Activated naive CD4-positive, alpha-beta T cell treated with anti-CD3 and anti-CD28 coated beads, Interleukin-2, amount 50 U/mL, for 24 hours (primary cell): ENCODE measurements around the gene CDH2.

ENCODE experiments used
- H3K27ac Mint-ChIP-seq: one replicate; pipeline ENCODE4 v1.8.0; 2021; ENCODE audit warnings: mild to moderate bottlenecking, mixed read lengths
- H3K27me3 Mint-ChIP-seq: one replicate; pipeline ENCODE4 v1.8.0; 2021; ENCODE audit warnings: mixed read lengths
- H3K36me3 Mint-ChIP-seq: one replicate; pipeline ENCODE4 v1.8.0; 2021; ENCODE audit warnings: mixed read lengths
- H3K4me1 Mint-ChIP-seq: one replicate; pipeline ENCODE4 v1.8.0; 2021; ENCODE audit warnings: mixed read lengths
- H3K4me3 Mint-ChIP-seq: one replicate; pipeline ENCODE4 v1.8.0; 2021; ENCODE audit warnings: mild to moderate bottlenecking, mixed read lengths
- H3K9me3 Mint-ChIP-seq: one replicate; pipeline ENCODE4 v1.8.0; 2021; ENCODE audit warnings: mixed read lengths

CDH2 gene

DNA sequence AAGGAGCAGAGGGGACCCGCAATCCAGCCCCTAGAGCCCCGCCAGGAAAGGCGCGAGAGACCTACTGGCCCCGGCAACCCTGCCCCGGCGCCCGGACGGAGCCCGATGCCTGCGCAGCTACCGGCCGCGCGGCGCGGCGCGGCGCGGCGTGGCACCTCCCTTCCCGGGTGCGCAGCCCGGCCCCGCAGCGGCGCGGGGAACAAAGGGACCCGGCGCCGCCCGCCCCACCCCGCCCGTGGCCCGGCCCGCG lies 307 bp downstream of the CDH2 start:
- no peak overlapping the region for H3K27ac Mint-ChIP-seq
- peaks cover 41% of the 10 kb centered on the region for H3K27me3 Mint-ChIP-seq
- H3K36me3 Mint-ChIP-seq: no peaks in the 10 kb centered on the region
- H3K9me3 Mint-ChIP-seq: peaks cover 7% of the 10 kb centered on the region
- no peak overlapping the region for H3K4me3 Mint-ChIP-seq
- H3K4me1 Mint-ChIP-seq: peaks cover 13% of the 10 kb centered on the region

DNA sequence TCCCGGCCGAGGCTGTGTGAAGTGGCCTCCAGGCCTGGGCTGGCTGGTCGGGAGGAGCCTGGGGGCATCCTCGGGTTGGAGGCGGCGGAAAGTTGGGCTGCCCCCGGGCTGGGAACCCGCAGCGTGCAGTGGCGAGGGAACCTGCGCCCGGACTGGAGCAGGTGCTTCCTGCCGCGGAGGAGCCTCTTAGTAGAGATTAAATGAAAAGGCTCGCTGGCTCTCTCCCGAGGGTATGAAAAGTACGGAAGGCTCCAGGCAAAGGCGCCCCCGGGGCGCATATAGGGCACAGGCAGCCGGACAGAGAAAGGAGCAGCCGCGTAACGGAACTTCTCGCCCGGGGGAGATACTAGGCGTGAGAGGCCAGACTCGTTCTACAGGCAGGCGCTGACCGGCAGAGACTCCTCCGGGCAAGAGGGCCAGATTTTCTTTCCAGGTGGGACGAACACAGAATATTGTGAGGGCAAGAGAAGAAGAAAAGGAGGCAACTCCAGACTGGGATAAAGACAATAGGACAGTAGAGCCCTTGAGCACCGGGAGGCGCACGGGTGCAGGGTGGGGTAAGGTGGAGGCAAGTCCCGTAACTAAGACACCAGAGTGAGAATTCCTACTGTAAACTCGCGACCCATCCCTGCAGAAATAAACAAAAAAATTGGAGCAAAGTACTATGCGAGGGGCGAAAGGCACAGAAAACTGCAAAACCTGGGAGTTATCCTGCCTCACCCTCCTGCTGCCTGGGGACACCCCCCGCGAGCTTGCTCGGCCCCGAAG lies 816 bp downstream of the CDH2 start:
- H3K9me3 Mint-ChIP-seq: peaks cover 10% of the 10 kb centered on the region
- peak overlapping the region; percentile 32 for H3K4me3 Mint-ChIP-seq
- H3K4me1 Mint-ChIP-seq: peaks cover 13% of the 10 kb centered on the region
- H3K27me3 Mint-ChIP-seq: peaks cover 45% of the 10 kb centered on the region
- H3K27ac Mint-ChIP-seq: peak overlapping the region; percentile 21
- no peaks in the 10 kb centered on the region for H3K36me3 Mint-ChIP-seq

DNA sequence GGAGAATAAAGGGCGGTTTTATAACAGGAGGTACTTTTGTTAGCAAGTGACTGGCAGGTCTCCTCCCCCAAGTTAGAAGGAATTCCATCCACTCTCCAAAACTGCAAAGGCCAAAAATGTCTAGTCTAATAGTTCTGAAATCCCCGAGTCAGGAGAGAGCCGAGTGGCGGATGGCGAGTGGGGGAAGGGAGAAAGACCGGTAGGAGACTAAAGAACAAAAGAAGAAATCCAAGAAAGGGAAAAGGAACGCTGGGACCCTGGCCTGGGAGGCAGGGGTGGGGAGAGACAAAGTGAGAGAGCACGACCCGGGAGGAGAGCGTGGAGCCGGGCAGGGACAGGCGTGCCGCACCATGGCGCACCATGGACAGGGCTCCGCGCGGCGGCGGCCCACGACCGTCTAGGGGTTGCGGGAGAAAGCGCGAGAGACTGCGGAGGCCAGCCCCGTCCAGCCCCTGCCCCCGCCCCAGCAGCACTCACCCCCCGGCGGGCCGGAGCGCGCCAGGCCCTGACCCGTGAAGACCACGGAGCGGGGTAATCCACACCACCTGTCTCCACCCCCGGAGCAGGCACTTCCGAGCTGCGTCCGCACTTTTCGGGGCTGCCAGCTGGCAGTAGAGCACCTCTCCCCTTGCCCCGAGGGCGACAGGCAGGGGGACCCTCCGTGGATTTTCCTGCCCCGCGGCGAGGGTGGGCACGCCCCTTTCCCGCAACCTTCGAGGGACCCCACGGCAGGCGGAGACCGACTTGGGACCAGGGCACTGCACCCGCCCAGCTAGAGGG lies 1.6 kb downstream of the CDH2 start:
- Mint-ChIP-seq H3K4me3 (peak overlapping the region; percentile 17), H3K36me3 (no peaks in the 10 kb centered on the region)

DNA sequence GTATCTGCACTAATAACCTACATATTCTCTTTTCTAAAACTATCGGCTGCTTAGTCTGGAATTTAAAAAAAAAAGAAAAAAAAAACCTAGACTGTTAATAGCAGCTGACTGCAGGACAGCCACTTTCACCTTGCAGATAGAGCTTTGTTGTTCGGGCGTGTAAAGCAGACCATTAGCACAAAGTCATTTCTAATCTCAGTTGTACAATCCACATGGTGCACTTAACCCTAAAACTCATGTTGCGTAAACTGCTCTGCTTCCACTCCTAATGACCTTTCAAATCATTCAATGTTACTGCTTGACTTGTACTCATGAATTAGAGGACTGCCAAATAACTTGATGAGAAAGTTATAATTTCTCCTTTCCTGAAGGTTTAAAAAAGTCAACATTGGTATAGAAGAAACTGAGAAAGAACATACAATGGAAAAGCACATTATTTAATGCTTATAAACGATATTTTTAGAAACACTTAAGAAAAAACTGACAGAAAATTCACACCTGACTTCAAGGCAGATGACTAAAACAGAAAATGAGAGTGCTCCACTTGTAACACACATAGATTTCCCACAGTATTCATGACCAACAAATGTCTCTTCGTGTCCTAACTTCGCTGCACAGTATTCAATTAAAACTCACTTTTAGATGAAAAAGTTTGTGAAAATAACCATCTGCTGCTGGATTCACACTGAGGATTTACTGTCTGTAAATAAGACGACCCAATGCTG lies 2.6 kb downstream of the CDH2 start:
- H3K36me3 Mint-ChIP-seq: no peaks in the 10 kb centered on the region
- H3K27ac Mint-ChIP-seq: no peak overlapping the region
- H3K4me3 Mint-ChIP-seq: no peak overlapping the region
- peaks cover 10% of the 10 kb centered on the region for H3K9me3 Mint-ChIP-seq
- H3K27me3 Mint-ChIP-seq: peaks cover 37% of the 10 kb centered on the region
- peaks cover 13% of the 10 kb centered on the region for H3K4me1 Mint-ChIP-seq

More for the DNA sequence above, 1.6 kb downstream of the CDH2 start:
- Mint-ChIP-seq H3K9me3 (peaks cover 10% of the 10 kb centered on the region), H3K27ac (no peak overlapping the region), H3K27me3 (peaks cover 43% of the 10 kb centered on the region), H3K4me1 (peaks cover 13% of the 10 kb centered on the region)

DNA sequence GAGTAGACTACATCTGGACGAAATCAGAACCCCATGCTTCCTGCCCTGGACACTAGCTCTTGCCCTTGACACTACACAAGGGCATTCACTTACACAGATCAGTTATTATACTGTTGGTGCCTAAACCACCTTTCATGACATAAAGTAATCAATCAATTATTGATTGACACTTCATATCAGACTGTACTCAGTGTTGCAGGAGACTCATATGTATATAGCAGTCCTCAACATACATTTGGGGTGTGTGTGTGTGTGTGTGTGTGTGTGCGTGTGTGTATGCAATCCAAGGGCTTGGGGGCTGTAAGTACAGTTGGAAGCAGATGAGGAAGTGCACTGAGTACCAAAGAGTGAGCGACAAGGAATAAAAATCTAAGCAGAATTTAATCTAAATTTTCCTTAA lies 5.1 kb downstream of the CDH2 start:
- no peak overlapping the region for H3K4me3 Mint-ChIP-seq
- H3K36me3 Mint-ChIP-seq: no peaks in the 10 kb centered on the region
- peaks cover 13% of the 10 kb centered on the region for H3K4me1 Mint-ChIP-seq
- peaks cover 10% of the 10 kb centered on the region for H3K9me3 Mint-ChIP-seq
- peaks cover 25% of the 10 kb centered on the region for H3K27me3 Mint-ChIP-seq
- H3K27ac Mint-ChIP-seq: no peak overlapping the region

DNA sequence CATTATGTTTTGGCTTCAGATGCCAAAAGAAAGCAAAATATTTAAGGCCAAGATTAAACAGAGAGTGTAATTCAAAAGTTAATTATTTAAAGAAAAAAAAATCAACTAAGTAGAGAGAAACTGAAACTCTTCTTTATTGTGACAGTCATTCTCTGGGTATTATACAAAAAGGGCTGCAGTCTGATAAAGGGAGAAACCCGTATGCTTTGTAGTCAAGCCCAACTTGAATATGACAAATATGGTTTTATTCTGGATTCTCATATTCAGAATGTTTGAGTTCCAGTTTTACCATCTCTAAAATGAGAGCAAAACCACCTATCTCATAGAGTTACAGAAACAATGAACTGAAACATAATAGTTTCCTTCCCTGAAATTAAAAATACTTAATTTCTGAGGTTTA lies 8.2 kb downstream of the CDH2 start:
- Mint-ChIP-seq H3K4me3 (no peak overlapping the region), H3K27ac (no peak overlapping the region), H3K4me1 (no peaks in the 10 kb centered on the region), H3K36me3 (no peaks in the 10 kb centered on the region), H3K9me3 (peaks cover 4% of the 10 kb centered on the region), H3K27me3 (peaks cover 9% of the 10 kb centered on the region)

DNA sequence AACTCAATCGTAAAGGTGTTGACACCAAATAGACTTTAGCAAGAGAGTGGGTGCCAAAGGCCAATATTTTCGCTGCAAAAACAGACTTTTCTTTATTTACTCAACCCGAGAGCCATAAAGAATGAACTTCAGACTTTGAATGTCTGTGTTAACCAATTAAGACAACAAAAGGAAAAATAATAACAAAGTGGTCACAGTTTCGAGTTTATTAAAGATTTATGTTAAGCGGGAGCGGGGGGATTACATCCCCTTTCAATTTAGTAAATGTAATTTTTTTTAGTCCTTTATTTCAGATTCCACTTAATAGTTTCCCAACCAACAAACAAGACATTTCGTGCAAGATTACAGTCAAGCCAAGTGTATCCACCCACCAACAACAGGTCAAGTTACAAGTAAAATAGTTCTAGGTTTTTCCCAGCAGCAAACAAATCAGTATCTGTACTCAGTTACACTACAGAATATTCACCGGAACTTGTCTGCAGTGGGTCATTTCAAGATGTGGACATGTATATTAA lies 9.0 kb downstream of the CDH2 start:
- Mint-ChIP-seq H3K9me3 (peaks cover 4% of the 10 kb centered on the region), H3K4me1 (no peaks in the 10 kb centered on the region), H3K27ac (no peak overlapping the region), H3K27me3 (peaks cover 8% of the 10 kb centered on the region), H3K36me3 (no peaks in the 10 kb centered on the region), H3K4me3 (no peak overlapping the region)

DNA sequence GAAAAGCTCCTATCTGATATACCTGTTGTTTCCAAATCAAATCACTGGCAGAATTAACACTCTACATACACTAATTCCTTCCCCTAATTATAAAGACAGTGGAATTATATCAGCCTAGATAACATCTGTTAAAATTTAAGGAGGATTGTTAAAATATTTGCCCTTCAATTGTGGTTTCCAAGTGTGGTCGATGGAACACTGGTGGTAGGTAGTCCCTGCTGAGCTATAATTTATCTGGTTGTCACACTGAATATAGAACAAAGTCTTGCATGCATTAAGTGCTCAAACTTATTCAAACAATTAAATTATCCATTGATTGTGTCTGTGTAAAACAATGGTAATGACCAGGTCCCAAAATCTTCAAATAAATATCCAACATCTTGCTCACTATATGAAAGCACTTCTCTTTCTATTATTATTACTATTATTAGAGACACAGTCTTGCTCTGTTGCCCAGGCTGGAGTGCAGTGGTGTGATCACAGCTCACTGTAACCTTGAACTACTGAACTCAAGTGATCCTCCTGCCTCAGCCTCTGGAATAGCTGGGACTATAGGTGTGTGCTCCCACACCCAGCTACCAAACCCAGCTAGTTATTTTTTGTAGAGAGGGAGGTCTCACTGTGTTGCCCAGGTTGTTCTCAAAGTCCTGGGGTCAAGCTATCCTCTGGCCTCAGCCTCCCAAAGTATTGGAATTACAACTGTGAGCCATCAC lies 12.0 kb downstream of the CDH2 start:
- Mint-ChIP-seq H3K4me3 (no peak overlapping the region), H3K27me3 (no peaks in the 10 kb centered on the region), H3K27ac (no peak overlapping the region), H3K4me1 (no peaks in the 10 kb centered on the region), H3K9me3 (peaks cover 3% of the 10 kb centered on the region), H3K36me3 (no peaks in the 10 kb centered on the region)

DNA sequence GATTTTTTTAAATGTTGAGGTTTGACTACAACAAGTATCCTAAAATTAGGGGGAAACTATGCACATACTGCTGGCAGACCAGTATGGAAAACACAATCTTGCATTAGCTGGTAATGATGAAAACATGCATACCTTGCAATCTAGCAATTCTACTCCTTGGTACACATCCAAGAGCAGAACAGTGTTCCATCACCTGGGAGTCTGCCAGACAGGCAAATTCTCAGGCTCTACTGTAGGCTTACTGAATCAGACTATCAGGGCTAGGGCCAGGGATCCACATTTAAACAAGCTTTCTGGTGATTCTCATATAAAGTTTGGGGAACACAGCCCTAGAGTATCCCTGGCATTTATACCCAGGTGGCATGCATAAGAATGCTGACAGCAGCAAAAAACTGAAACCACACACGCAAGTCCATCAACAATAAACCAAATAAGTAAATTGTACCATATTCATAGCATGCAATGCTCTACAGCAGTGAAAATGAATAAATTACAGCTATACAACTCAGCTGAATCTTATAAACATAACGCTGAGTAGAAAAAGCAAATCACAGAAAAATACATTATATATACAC lies 13.6 kb downstream of the CDH2 start:
- Mint-ChIP-seq H3K36me3 (no peaks in the 10 kb centered on the region), H3K4me1 (no peaks in the 10 kb centered on the region), H3K27me3 (no peaks in the 10 kb centered on the region), H3K4me3 (no peak overlapping the region), H3K9me3 (peaks cover 3% of the 10 kb centered on the region), H3K27ac (no peak overlapping the region)

DNA sequence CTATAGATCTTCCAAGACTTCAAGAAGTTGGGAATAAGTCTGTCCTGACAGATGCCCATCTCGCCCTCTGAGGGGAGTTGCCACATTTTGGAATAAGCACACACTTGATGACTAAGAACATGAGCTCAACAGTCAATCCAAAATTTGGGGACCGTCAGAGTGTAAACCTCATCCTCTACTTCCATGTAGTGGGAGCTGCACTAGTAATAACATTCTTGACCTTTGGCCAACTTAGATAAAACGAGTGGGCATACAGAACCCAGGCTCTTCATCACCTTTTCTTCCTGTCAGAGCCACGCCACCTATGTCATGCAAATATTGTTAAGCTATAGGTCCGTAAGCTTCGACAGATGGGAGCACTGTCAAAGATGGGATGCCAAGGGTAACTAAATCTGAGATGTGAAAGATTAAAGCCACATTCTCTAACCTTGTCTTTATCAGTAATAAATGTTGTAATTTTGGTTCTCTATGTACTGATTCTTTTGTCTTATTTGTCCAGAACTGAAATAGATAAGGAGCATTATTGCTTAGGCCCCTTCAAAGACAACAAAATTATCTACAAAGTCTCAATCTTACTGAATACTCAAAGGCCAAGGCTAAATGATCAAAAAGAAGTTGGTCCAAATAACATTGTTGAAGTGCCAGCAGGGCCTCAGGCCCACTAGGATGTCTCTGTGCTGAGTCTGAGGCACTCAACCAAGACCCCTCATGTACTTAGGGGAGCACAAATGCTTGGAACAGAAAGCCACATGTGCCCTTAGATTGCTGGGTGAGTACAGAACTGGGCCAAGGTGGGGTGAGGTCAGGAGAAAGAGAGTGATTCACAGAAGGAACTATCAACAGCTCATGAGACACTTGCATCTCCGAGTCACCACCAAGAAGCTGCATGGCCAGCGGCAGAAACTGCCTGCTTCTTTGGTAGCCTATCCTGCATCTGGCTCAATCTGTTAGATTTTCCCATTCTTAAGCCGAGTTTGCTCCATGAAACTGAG lies 15.0 kb downstream of the CDH2 start:
- Mint-ChIP-seq H3K36me3 (no peaks in the 10 kb centered on the region), H3K4me3 (no peak overlapping the region), H3K9me3 (peaks cover 3% of the 10 kb centered on the region), H3K27me3 (no peaks in the 10 kb centered on the region), H3K27ac (no peak overlapping the region), H3K4me1 (no peaks in the 10 kb centered on the region)

DNA sequence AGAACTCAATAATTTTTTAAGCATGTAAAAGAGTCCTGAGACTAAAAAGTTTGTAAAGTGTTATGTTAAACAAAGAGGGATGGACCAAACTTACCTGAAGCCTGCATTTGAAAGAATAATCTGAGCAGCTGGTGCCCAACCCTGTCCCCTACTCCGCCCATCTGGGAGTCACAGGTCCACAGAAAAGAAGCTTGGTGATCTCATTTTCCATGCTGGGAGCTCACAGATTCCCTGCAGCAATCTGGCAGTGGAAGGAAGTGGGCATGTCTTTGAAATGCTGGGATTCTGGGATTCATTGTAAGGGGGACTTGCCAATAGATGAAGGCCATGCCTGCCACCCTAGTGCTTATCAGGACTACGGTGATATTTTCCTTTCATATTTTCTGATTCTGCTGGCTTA lies 17.9 kb downstream of the CDH2 start:
- H3K27ac Mint-ChIP-seq: no peak overlapping the region
- no peak overlapping the region for H3K4me3 Mint-ChIP-seq
- no peaks in the 10 kb centered on the region for H3K36me3 Mint-ChIP-seq
- H3K4me1 Mint-ChIP-seq: no peaks in the 10 kb centered on the region
- peaks cover 3% of the 10 kb centered on the region for H3K9me3 Mint-ChIP-seq
- H3K27me3 Mint-ChIP-seq: no peaks in the 10 kb centered on the region

DNA sequence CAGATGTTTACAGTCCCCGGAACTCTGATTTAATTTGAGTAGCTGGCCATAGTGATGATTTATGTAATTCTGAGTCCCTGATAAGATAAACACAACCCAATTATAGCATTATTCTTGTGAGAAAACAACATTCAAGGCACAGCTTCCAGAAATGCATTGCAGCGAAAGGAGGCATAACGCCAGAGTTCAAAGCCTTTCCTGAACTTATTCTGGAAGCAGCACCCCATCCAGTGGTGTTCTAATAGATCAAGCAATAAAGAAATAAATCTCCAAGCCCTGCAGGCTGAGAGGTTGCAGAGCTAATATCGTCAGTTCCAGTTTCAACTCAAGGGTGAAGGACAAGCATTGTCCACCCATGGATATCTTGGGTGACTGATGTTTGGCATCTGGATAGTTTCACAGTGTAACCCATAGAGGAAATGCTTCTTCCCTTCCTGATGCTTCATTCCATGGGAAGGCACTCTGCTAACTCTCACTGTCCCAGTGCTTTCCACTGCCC lies 18.8 kb downstream of the CDH2 start:
- Mint-ChIP-seq H3K27ac (no peak overlapping the region), H3K4me3 (no peak overlapping the region), H3K36me3 (no peaks in the 10 kb centered on the region), H3K4me1 (no peaks in the 10 kb centered on the region), H3K27me3 (no peaks in the 10 kb centered on the region), H3K9me3 (peaks cover 3% of the 10 kb centered on the region)

DNA sequence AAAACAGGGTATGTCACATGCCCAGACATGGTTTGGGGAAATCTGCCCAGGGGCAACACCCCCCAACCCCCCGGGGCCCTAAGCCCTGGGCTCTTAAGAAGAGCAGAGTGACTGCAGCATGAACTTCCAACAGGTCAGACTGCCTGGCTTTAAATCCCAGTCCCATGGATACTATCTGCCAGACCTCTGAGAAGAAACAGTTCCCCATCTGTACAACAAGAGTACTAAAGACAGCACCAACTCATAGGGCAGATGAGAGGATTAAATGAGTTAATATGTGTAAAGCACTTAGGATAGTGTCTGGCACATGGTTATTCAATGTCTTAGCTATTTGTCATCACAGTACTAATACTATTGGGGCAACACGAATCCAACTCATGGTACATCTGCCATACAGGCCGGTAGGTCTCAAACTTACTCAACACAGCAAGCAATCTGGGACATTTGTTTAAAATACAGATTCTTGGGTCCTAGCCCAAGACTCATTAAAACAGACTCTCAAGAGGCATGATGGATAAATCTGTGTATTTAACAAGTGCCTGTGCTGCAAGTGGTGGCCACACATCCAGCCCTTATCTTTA lies 23.4 kb downstream of the CDH2 start:
- Mint-ChIP-seq H3K9me3 (no peaks in the 10 kb centered on the region), H3K27me3 (no peaks in the 10 kb centered on the region), H3K36me3 (no peaks in the 10 kb centered on the region), H3K4me1 (no peaks in the 10 kb centered on the region), H3K4me3 (no peak overlapping the region), H3K27ac (no peak overlapping the region)

DNA sequence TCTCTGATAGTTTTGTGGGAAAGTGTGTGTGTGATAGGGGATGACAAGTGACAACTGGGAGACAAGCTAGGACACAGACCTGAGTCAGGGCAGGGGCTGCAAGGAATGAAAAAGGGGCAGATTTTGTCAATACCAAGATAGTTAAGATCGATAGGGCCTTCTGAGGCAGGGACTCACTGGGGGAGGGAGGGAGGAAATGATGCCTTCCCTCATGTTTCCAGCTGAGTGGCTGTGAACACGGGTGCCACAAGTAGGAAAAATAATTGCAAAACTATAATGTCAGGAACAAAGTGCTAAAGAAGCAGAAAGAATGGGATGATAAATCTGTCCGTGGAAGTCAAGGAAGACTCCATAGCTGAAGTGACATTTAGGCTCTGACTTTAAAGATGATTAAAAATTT lies 24.2 kb downstream of the CDH2 start:
- H3K9me3 Mint-ChIP-seq: no peaks in the 10 kb centered on the region
- H3K27me3 Mint-ChIP-seq: no peaks in the 10 kb centered on the region
- H3K4me3 Mint-ChIP-seq: no peak overlapping the region
- no peaks in the 10 kb centered on the region for H3K4me1 Mint-ChIP-seq
- no peaks in the 10 kb centered on the region for H3K36me3 Mint-ChIP-seq
- no peak overlapping the region for H3K27ac Mint-ChIP-seq
